Measurements from ENCODE around the gene THBS2. TPM values are rescaled to one million over a fixed set of nuclear protein-coding genes. Genes with fewer than 3 reads are reported as not detected.
"Not testable (repeated sequence)": the region's sequence is repeated elsewhere in the genome, so short reads cannot be mapped to it uniquely, and the experiment has no call there.

THBS2 gene
- total RNA-seq, 4 donors from 2014 or later = 80.9 to 149 (median 107) TPM

DNA sequence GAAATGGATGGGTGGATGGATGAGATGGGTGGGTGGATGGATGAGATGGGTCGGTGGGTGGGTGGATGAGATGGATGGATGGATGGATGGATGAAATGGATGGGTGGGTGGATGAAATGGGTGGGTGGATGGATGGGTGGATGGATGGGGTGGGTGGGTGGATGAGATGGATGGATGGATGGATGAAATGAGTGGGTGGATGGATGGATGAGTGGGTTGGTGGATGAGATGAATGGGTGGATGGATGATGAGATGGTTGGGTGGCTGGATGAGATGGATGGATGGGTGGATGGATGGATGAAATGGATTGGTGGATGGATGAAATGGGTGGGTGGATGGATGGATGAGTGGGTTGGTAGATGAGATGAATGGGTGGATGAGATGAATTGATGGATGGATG lies 35.7 kb downstream of the THBS2 start:
- Histone ChIP-seq H3K27ac (no peak overlapping the region), H3K36me3 (peaks cover 44% of the 10 kb centered on the region), H3K27me3 (no peaks in the 10 kb centered on the region), H3K9me3 (no peaks in the 10 kb centered on the region), H3K4me1 (peaks cover 24% of the 10 kb centered on the region), H3K4me3 (no peak overlapping the region)
- 89% methylated on average over 1 of the region's 1 CpG for WGBS
- TF ChIP-seq, protein P1, sequence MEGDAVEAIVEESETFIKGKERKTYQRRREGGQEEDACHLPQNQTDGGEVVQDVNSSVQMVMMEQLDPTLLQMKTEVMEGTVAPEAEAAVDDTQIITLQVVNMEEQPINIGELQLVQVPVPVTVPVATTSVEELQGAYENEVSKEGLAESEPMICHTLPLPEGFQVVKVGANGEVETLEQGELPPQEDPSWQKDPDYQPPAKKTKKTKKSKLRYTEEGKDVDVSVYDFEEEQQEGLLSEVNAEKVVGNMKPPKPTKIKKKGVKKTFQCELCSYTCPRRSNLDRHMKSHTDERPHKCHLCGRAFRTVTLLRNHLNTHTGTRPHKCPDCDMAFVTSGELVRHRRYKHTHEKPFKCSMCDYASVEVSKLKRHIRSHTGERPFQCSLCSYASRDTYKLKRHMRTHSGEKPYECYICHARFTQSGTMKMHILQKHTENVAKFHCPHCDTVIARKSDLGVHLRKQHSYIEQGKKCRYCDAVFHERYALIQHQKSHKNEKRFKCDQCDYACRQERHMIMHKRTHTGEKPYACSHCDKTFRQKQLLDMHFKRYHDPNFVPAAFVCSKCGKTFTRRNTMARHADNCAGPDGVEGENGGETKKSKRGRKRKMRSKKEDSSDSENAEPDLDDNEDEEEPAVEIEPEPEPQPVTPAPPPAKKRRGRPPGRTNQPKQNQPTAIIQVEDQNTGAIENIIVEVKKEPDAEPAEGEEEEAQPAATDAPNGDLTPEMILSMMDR (IDR thresholded peaks at IDR 0.05) = peak in 1 of 2 donors; percentile 3
- TF ChIP-seq POLR2A (IDR thresholded peaks at IDR 0.05) = no peak
- no peak for DNase-seq (ENCODE audit: low spot score in 2 of 2)

DNA sequence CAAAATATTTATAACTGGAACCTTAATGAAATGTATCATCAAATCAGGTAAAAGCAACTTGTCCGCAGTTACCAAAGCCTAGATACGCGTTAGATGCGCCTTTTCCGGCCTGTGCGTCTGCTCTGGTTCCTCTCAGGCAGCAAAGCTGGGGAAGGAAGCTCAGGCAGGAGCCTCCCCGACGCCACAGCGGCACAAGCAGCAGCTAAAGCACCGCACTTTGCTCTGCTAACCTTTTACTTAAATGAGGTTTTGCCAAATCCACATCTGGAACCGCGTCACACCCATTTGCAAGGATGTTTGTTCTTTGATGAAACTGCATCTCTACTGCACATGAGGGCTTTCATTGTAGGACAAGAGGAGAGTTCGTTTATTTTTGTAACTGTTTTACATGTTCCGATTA lies 36.8 kb downstream of the THBS2 start:
- no peak for DNase-seq (ENCODE audit: low spot score in 2 of 2)
- Histone ChIP-seq H3K27me3 (no peaks in the 10 kb centered on the region), H3K4me3 (no peak overlapping the region), H3K36me3 (peaks cover 37% of the 10 kb centered on the region), H3K4me1 (peaks cover 28% of the 10 kb centered on the region), H3K27ac (no peak overlapping the region), H3K9me3 (no peaks in the 10 kb centered on the region)
- TF ChIP-seq EP300 (IDR thresholded peaks at IDR 0.05) = no peak
- TF ChIP-seq POLR2AphosphoS5 (IDR thresholded peaks at IDR 0.05) = no peak
- TF ChIP-seq, protein P1 (IDR thresholded peaks at IDR 0.05) = no peak
- TF ChIP-seq POLR2A (IDR thresholded peaks at IDR 0.05) = no peak
- WGBS = 85% methylated on average over 14 of the region's 14 CpGs

DNA sequence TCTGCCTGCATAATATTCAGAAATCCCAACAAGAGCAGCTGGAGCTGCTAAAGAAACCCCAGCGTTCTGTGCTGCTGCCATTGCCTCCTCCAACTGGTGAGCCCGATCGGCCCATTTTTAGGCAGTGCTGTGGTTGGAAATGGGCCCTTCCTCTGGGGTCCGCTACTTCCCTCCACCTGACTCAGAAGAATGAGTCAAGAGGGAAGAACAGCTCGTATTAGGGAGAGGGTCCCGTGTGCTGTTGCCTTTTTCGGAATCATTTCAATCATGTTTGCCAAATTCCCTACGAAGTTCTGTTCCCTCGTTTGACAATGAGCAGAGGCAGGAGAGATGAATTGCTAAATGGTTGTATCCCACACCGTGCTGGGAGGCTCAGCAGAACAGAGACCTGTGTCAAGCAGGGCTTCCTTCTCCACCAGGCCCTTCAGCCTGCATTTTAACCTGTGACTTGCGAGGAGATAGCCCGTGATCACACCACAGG lies 38.4 kb downstream of the THBS2 start:
- 50% methylated on average over 12 of the region's 12 CpGs for WGBS
- Histone ChIP-seq H3K36me3 (peaks cover 24% of the 10 kb centered on the region), H3K9me3 (no peaks in the 10 kb centered on the region), H3K4me1 (peaks cover 28% of the 10 kb centered on the region), H3K27me3 (no peaks in the 10 kb centered on the region), H3K4me3 (no peak overlapping the region), H3K27ac (peak overlapping the region; percentile 71)
- DNase-seq (ENCODE audit: low spot score in 2 of 2) = no peak
- TF ChIP-seq, protein P1 (IDR thresholded peaks at IDR 0.05) = no peak
- no peak for TF ChIP-seq EP300 (IDR thresholded peaks at IDR 0.05)
- no peak for TF ChIP-seq POLR2A (IDR thresholded peaks at IDR 0.05)
- TF ChIP-seq POLR2AphosphoS5 (IDR thresholded peaks at IDR 0.05) = no peak

DNA sequence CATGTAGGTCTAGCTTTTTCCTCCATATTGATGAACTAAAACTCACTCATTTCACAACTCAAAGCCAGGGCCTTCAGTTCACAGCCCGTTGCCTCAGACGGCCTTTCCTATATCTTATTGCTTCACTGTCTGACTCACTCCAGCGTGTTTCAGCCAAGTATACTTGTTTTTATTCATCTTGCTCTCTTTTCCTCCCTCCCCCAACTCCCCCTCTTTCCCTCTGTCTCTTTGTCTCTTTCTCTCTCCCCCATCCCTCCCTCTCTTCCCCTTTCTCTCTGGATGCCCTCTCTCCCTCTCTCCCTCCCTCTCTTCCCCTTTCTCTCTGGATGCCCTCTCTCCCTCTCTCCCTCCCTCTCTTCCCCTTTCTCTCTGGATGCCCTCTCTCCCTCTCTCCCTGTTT lies 38.9 kb downstream of the THBS2 start:
- H3K4me1 ChIP-seq = peaks cover 28% of the 10 kb centered on the region
- not testable (repeated sequence) for H3K4me3 ChIP-seq; H3K9me3 ChIP-seq; H3K27me3 ChIP-seq; DNase-seq (ENCODE audit: low spot score in 2 of 2)
- H3K27ac ChIP-seq = peak overlapping the region; percentile 71
- WGBS = 14% methylated on average over 3 of the region's 3 CpGs
- TF ChIP-seq POLR2AphosphoS5 (IDR thresholded peaks at IDR 0.05) = peak; percentile 21 to 65 (median 51)
- H3K36me3 ChIP-seq = peaks cover 19% of the 10 kb centered on the region

DNA sequence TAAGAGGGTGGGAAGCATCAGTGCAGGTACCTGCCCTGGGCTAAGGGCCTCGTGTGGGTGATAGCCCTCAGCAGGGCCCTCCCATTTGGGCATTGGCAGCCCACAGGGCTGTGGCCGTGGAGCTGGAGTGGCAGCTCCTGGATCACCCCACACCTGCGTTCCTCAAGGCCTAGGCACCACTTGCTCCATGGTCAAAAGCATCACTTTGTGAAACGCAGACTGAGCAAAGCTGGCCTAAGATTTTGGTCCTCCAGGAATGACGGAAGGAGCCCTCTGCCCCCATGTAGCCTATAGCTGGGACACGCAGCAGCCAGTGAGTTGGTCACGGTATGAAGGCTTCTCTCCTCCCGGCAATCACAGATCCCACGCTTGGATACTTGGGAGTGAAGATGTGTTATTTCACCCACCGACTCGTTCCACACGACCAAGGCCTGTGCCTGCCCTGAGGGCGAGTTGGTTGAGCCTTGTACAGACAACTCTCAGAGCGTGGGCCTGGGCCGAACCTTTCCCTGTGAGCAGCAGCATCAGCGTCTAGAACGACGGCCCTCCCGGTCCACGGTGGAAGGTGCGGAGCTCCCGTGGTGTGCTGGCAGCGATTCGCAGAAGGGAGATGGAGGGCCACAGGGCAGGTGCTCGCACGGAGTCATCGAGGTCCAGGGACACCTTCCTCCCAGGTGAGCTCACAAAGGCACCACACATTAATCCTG lies 39.7 kb downstream of the THBS2 start:
- H3K4me3 ChIP-seq = no peak overlapping the region

More for the DNA sequence above, 39.7 kb downstream of the THBS2 start:
- H3K27me3 ChIP-seq = no peaks in the 10 kb centered on the region
- DNase-seq (ENCODE audit: low spot score in 2 of 2) = no peak
- WGBS = 92% methylated on average over 24 of the region's 27 CpGs
- peaks cover 13% of the 10 kb centered on the region for H3K36me3 ChIP-seq
- TF ChIP-seq POLR2AphosphoS5 (IDR thresholded peaks at IDR 0.05) = no peak
- TF ChIP-seq, protein P1 (IDR thresholded peaks at IDR 0.05) = no peak
- no peak for TF ChIP-seq POLR2A (IDR thresholded peaks at IDR 0.05)
- TF ChIP-seq EP300 (IDR thresholded peaks at IDR 0.05) = no peak
- peaks cover 28% of the 10 kb centered on the region for H3K4me1 ChIP-seq
- no peaks in the 10 kb centered on the region for H3K9me3 ChIP-seq
- peak overlapping the region; percentile 71 for H3K27ac ChIP-seq
